H1 (cell line): Measurements from ENCODE around the gene ASZ1.

Source experiments
- EP300 ChIP-seq, 2 experiments: IDR thresholded peaks; 1 replicate in 1 of 2; 2 replicates in 1 of 2; pipeline ENCODE4 v1.6.1; 2011 to 2012; ENCODE audit warnings: low read depth in 2 of 2, low read length in 2 of 2, mild to moderate bottlenecking in 2 of 2, borderline replicate concordance in 1 of 2, inconsistent platforms in 1 of 2, moderate library complexity in 1 of 2
- POLR2A ChIP-seq, 2 experiments: IDR thresholded peaks; 1 replicate in 1 of 2; 2 replicates in 1 of 2; pipeline ENCODE4 v1.6.1; 2011; ENCODE audit warnings: low read depth in 2 of 2, low read length in 2 of 2, mild to moderate bottlenecking in 2 of 2; ENCODE audit errors: control extremely low read depth in 1 of 2
- POLR2AphosphoS5 ChIP-seq: IDR thresholded peaks from 2 replicates; pipeline ENCODE4 v1.6.1; 2011; ENCODE audit warnings: low read depth, low read length
- YY1 ChIP-seq: IDR thresholded peaks from 2 replicates; pipeline ENCODE4 v1.6.1; 2011; ENCODE audit warnings: low read depth, mild to moderate bottlenecking, low read length
- TF ChIP-seq, protein P1 (sequence below): IDR thresholded peaks from 2 replicates; pipeline ENCODE4 v1.6.1; 2011; ENCODE audit warnings: low read depth, mild to moderate bottlenecking, low read length; ENCODE audit not compliant: insufficient read depth

DNA sequence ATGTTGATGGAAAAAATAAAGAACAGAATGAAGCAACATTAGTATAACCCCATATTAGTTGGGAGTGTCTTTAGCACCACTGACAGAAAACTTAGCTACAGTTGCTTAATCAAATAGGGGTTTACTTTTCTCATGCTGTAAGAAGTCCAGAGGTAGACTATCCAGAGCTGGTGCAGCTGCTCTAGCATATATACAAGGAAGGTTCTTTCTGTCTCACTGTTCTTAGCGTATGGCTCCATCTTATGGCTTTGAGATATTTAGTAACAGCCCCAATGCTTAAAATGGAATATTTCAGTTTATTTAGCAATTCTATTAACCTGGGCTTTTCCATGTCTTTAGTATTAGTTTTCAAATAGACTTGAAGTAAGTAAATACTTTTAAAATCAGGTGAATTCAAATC, 89.3 kb downstream of the ASZ1 start:
- TF ChIP-seq YY1 (no peak), POLR2A (IDR thresholded peaks at IDR 0.05; ENCODE audit: control extremely low read depth in 1 of 2, low read depth in 2 of 2, low read length in 2 of 2) (no peak), EP300 (IDR thresholded peaks at IDR 0.05; ENCODE audit: borderline replicate concordance in 1 of 2, low read depth in 2 of 2, low read length in 2 of 2) (no peak), POLR2AphosphoS5 (no peak)
- TF ChIP-seq, protein P1, sequence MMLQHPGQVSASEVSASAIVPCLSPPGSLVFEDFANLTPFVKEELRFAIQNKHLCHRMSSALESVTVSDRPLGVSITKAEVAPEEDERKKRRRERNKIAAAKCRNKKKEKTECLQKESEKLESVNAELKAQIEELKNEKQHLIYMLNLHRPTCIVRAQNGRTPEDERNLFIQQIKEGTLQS = no peak
